ENCODE results near the gene ARL4C. TPM values are rescaled to one million over a fixed set of nuclear protein-coding genes. Genes with fewer than 3 reads are reported as not detected.
A peak's percentile ranks its signal among the peaks of the same experiment; 100 is the strongest.

Gene ARL4C
- total and polyA plus RNA-seq, 9 donors, result 1.8 to 12.7 (median 4.3) TPM

DNA sequence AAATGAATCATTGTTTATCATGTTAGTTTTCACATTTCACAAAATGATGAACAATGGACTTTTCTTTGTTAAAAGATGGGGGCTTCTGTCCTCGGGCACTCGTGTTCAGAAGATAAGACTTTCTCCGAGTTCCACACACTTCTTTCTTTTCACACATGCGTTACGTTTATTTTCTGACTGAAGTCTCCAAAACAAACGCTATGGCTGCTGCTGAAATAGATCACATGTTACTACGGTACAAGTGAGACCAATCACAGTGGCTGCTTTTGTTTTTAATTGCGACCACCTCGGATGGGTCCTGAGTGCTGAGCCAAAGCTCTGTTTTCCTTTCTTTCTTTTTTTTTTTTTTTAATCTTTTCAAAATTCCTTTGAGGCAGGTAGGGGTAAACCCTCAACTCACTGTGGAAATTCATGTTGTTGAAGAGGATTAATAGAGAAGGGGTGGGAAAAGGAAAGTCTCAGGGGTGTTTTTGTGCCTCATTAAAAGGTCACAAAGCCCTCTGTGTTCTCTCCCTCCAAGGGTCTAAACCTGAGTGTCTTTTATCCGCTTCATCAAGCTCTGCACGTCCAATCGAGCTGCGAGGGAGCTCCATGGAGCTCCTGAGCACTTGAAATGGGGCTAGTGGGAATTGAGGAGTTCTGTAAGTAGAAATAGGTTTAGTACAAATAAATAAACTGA is 48.2 kb downstream of the ARL4C start:
- no peak overlapping the region for H3K4me3 ChIP-seq (ENCODE audit: low read length)
- H3K9me3 ChIP-seq (replicated peaks; ENCODE audit: control insufficient read depth, low read depth, low read length), result peaks cover 2% of the 10 kb centered on the region
- peaks cover 6% of the 10 kb centered on the region for H3K4me1 ChIP-seq (ENCODE audit: control insufficient read depth, insufficient read depth, low read length)
- no peak for DNase-seq
- H3K27ac ChIP-seq (ENCODE audit: low read length), result no peak overlapping the region
- WGBS (ENCODE audit: insufficient coverage), result 38% methylated on average over 8 of the region's 13 CpGs
- peaks cover 17% of the 10 kb centered on the region for H3K27me3 ChIP-seq (ENCODE audit: control insufficient read depth, insufficient read depth, low read length)
- H3K36me3 ChIP-seq (ENCODE audit: control insufficient read depth, insufficient read depth, low read length), result no peaks in the 10 kb centered on the region

DNA sequence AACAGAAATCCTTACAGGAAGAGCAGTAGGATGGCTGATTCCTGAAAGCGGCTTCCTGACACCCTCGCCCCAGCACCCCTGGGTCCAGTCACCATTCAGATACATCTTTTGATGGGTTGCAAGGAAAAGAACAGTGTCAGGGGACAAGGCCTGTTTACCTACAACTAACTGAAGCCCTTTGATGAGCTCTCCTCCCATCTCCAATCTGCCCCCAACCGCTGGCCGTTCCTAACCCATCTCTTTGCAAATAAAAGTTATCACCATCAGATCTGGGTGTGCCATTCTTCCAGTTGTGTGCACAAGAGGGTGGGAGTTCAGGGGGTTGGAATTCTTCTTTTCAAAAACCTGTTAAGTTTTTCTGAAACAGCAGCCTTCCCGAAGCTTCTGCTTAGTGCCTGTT is 48.9 kb downstream of the ARL4C start:
- Histone ChIP-seq H3K4me1 (ENCODE audit: control insufficient read depth, insufficient read depth, low read length) (peaks cover 6% of the 10 kb centered on the region), H3K27me3 (ENCODE audit: control insufficient read depth, insufficient read depth, low read length) (peaks cover 17% of the 10 kb centered on the region), H3K9me3 (replicated peaks; ENCODE audit: control insufficient read depth, low read depth, low read length) (peaks cover 2% of the 10 kb centered on the region), H3K36me3 (ENCODE audit: control insufficient read depth, insufficient read depth, low read length) (no peaks in the 10 kb centered on the region), H3K27ac (ENCODE audit: low read length) (no peak overlapping the region), H3K4me3 (ENCODE audit: low read length) (no peak overlapping the region)
- 83% methylated on average over 2 of the region's 5 CpGs for WGBS (ENCODE audit: insufficient coverage)
- DNase-seq, result no peak

DNA sequence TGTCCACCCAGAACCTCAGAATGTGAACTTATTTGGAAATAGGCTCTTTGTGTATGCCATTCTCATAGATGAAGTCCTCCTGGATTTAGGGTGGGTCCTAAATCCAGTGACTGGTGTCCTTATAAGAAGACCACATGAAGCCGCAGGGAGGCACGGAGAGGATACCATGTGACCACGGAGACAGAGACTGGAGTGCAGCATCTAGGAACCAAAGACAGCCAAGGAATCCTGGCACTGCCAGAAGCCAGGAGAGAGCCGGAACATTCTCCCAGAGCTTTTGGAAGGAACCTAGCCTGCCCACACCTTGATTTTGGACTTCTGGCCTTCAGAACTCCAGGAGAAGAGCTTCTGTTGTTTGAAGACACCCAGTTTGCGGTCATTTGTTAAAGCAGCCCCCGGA is 49.7 kb downstream of the ARL4C start:
- no peak for DNase-seq
- H3K4me1 ChIP-seq (ENCODE audit: control insufficient read depth, insufficient read depth, low read length), result peaks cover 6% of the 10 kb centered on the region
- peaks cover 17% of the 10 kb centered on the region for H3K27me3 ChIP-seq (ENCODE audit: control insufficient read depth, insufficient read depth, low read length)
- no peaks in the 10 kb centered on the region for H3K36me3 ChIP-seq (ENCODE audit: control insufficient read depth, insufficient read depth, low read length)
- no peak overlapping the region for H3K27ac ChIP-seq (ENCODE audit: low read length)
- WGBS (ENCODE audit: insufficient coverage), result 91% methylated on average over 6 of the region's 6 CpGs
- H3K4me3 ChIP-seq (ENCODE audit: low read length), result no peak overlapping the region
- peaks cover 2% of the 10 kb centered on the region for H3K9me3 ChIP-seq (replicated peaks; ENCODE audit: control insufficient read depth, low read depth, low read length)

- Histone ChIP-seq H3K4me3 (ENCODE audit: low read length) (no peak overlapping the region), H3K9me3 (replicated peaks; ENCODE audit: control insufficient read depth, low read depth, low read length) (peaks cover 2% of the 10 kb centered on the region), H3K4me1 (ENCODE audit: control insufficient read depth, insufficient read depth, low read length) (peaks cover 6% of the 10 kb centered on the region), H3K36me3 (ENCODE audit: control insufficient read depth, insufficient read depth, low read length) (no peaks in the 10 kb centered on the region), H3K27me3 (ENCODE audit: control insufficient read depth, insufficient read depth, low read length) (peaks cover 16% of the 10 kb centered on the region), H3K27ac (ENCODE audit: low read length) (peak overlapping the region; percentile 42)
- DNase-seq, result peak; percentile 82
- WGBS (ENCODE audit: insufficient coverage), result 70% methylated on average over 12 of the region's 18 CpGs
Measured at GRCh38 chr2:234446404-234447076, 50.3 kb downstream of the ARL4C start.

- Histone ChIP-seq H3K9me3 (replicated peaks; ENCODE audit: control insufficient read depth, low read depth, low read length) (peaks cover 2% of the 10 kb centered on the region), H3K4me1 (ENCODE audit: control insufficient read depth, insufficient read depth, low read length) (peaks cover 6% of the 10 kb centered on the region), H3K36me3 (ENCODE audit: control insufficient read depth, insufficient read depth, low read length) (no peaks in the 10 kb centered on the region), H3K27ac (ENCODE audit: low read length) (no peak overlapping the region), H3K27me3 (ENCODE audit: control insufficient read depth, insufficient read depth, low read length) (peaks cover 13% of the 10 kb centered on the region), H3K4me3 (ENCODE audit: low read length) (no peak overlapping the region)
- DNase-seq, result peak; percentile 52
- 31% methylated on average over 2 of the region's 10 CpGs for WGBS (ENCODE audit: insufficient coverage)
Measured at GRCh38 chr2:234444893-234445292, 52.0 kb downstream of the ARL4C start.

GRCh38 chr2:234444242-234444730 is 52.6 kb downstream of the ARL4C start:
- 90% methylated on average over 3 of the region's 4 CpGs for WGBS (ENCODE audit: insufficient coverage)

More at GRCh38 chr2:234444242-234444730, 52.6 kb downstream of the ARL4C start:
- DNase-seq, result no peak
- H3K4me3 ChIP-seq (ENCODE audit: low read length), result no peak overlapping the region
- H3K27ac ChIP-seq (ENCODE audit: low read length), result no peak overlapping the region
- H3K27me3 ChIP-seq (ENCODE audit: control insufficient read depth, insufficient read depth, low read length), result peaks cover 13% of the 10 kb centered on the region
- H3K4me1 ChIP-seq (ENCODE audit: control insufficient read depth, insufficient read depth, low read length), result peaks cover 6% of the 10 kb centered on the region
- peaks cover 2% of the 10 kb centered on the region for H3K9me3 ChIP-seq (replicated peaks; ENCODE audit: control insufficient read depth, low read depth, low read length)
- no peaks in the 10 kb centered on the region for H3K36me3 ChIP-seq (ENCODE audit: control insufficient read depth, insufficient read depth, low read length)
